MM.1S (cell line): ENCODE results near the gene DENND1A.

Experiments
- DNase-seq: peaks from one replicate; pipeline ENCODE4 v3.0.0-alpha.2; 2015
- H2AFZ ChIP-seq: fragments of 300-600 bp; sonication (generic); 2 replicates; pipeline ENCODE4 v1.6.0; 2016; ENCODE audit warnings: antibody characterized with exemption, low read length
- H3F3A ChIP-seq: fragments of 300-600 bp; sonication (generic); 2 replicates; pipeline ENCODE4 v1.6.1; 2016; ENCODE audit warnings: mild to moderate bottlenecking, antibody characterized with exemption, low read length, moderate library complexity, mixed read lengths; ENCODE audit not compliant: insufficient read depth
- H3K27ac ChIP-seq: fragments of 300-600 bp; sonication (generic); 2 replicates; pipeline ENCODE4 v1.5.1; 2016; ENCODE audit warnings: mild to moderate bottlenecking, low read length
- H3K27me3 ChIP-seq: fragments of 300-600 bp; sonication (generic); replicated peaks from 2 replicates; pipeline ENCODE4 v1.6.0; 2016; ENCODE audit warnings: low read length; ENCODE audit not compliant: insufficient read depth
- H3K36me3 ChIP-seq: fragments of 300-600 bp; sonication (generic); replicated peaks from 2 replicates; pipeline ENCODE4 v1.6.1; 2016; ENCODE audit warnings: mild to moderate bottlenecking, low read length, mixed read lengths; ENCODE audit not compliant: insufficient read depth
- H3K4me1 ChIP-seq: fragments of 300-600 bp; sonication (generic); 2 replicates; pipeline ENCODE4 v1.6.1; 2016; ENCODE audit warnings: low read length, mixed read lengths
- H3K4me2 ChIP-seq: fragments of 300-600 bp; sonication (generic); 2 replicates; pipeline ENCODE4 v1.6.0; 2016; ENCODE audit warnings: low read depth, low read length
- H3K4me3 ChIP-seq: fragments of 300-600 bp; sonication (generic); 2 replicates; pipeline ENCODE4 v1.5.1; 2016; ENCODE audit warnings: low read length, mixed read lengths
- H3K79me2 ChIP-seq: fragments of 300-600 bp; sonication (generic); 2 replicates; pipeline ENCODE4 v1.6.1; 2016; ENCODE audit warnings: mixed run types, low read length, mixed read lengths
- H3K9ac ChIP-seq: fragments of 300-600 bp; sonication (generic); 2 replicates; pipeline ENCODE4 v1.6.1; 2016; ENCODE audit warnings: low read length, mixed read lengths
- H3K9me2 ChIP-seq: fragments of 300-600 bp; sonication (generic); replicated peaks from 2 replicates; pipeline ENCODE4 v1.6.1; 2016; ENCODE audit warnings: mild to moderate bottlenecking, low read length, mixed read lengths; ENCODE audit not compliant: insufficient read depth
- H3K9me3 ChIP-seq: fragments of 300-600 bp; sonication (generic); replicated peaks from 2 replicates; pipeline ENCODE4 v1.6.1; 2016; ENCODE audit warnings: mild to moderate bottlenecking, low read length, mixed read lengths; ENCODE audit not compliant: insufficient read depth
- H4K20me1 ChIP-seq: fragments of 300-600 bp; sonication (generic); 2 replicates; pipeline ENCODE4 v1.6.1; 2016; ENCODE audit warnings: mild to moderate bottlenecking, low read length, moderate library complexity, mixed read lengths; ENCODE audit not compliant: insufficient read depth
- EZH2 ChIP-seq: fragments of 300-600 bp; sonication (generic); optimal IDR thresholded peaks from 2 replicates; pipeline ENCODE3; 2017; ENCODE audit warnings: low read depth, mild to moderate bottlenecking, antibody characterized with exemption, low read length, mixed read lengths
- EZH2phosphoT487 ChIP-seq: fragments of 300-600 bp; sonication (generic); IDR thresholded peaks from 2 replicates; pipeline ENCODE4 v1.6.1; 2018; ENCODE audit warnings: antibody characterized with exemption, low read length
- TF ChIP-seq, protein P1 (sequence below): fragments of 300-600 bp; sonication (generic); IDR thresholded peaks from 2 replicates; pipeline ENCODE4 v1.5.1; 2016; ENCODE audit warnings: antibody characterized with exemption, low read length, mixed read lengths

The DENND1A gene

DNA sequence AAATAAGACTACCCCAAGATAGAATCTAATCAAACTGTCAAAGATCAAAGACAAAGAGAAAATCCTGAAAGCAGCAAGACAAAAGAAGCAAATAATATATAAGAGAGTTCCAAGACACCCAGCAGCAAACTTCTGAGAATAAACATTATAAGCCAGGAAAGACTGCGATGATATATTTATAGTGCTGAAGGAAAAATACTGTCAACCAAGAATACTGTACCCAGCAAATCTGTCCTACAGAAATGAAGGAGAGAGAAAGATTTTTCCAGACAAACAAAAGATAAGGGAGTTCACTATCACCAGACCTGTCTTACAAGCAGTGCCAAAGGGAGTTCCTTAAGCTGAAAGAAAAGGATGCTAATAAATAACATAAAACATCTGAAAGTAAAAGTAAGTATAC lies 227.4 kb downstream of the DENND1A start:
- Histone ChIP-seq H3K9me2 (no peaks in the 10 kb centered on the region), H2AFZ (no peak overlapping the region), H3F3A (no peaks in the 10 kb centered on the region), H3K4me2 (no peak overlapping the region), H4K20me1 (no peaks in the 10 kb centered on the region; the same call in 1 of the 2 replicates), H3K4me3 (no peak overlapping the region), H3K9ac (no peak overlapping the region), H3K9me3 (no peaks in the 10 kb centered on the region), H3K27me3 (no peaks in the 10 kb centered on the region), H3K27ac (no peak overlapping the region), H3K36me3 (no peaks in the 10 kb centered on the region), H3K4me1 (peaks cover 12% of the 10 kb centered on the region), H3K79me2 (0 out of 2 replicates have a peak, but pooled peaks cover 3% of the 10 kb centered on the region)
- TF ChIP-seq EZH2: no peak
- TF ChIP-seq, protein P1, sequence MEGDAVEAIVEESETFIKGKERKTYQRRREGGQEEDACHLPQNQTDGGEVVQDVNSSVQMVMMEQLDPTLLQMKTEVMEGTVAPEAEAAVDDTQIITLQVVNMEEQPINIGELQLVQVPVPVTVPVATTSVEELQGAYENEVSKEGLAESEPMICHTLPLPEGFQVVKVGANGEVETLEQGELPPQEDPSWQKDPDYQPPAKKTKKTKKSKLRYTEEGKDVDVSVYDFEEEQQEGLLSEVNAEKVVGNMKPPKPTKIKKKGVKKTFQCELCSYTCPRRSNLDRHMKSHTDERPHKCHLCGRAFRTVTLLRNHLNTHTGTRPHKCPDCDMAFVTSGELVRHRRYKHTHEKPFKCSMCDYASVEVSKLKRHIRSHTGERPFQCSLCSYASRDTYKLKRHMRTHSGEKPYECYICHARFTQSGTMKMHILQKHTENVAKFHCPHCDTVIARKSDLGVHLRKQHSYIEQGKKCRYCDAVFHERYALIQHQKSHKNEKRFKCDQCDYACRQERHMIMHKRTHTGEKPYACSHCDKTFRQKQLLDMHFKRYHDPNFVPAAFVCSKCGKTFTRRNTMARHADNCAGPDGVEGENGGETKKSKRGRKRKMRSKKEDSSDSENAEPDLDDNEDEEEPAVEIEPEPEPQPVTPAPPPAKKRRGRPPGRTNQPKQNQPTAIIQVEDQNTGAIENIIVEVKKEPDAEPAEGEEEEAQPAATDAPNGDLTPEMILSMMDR: no peak
- no peak for TF ChIP-seq EZH2phosphoT487
- no peak for DNase-seq

DNA sequence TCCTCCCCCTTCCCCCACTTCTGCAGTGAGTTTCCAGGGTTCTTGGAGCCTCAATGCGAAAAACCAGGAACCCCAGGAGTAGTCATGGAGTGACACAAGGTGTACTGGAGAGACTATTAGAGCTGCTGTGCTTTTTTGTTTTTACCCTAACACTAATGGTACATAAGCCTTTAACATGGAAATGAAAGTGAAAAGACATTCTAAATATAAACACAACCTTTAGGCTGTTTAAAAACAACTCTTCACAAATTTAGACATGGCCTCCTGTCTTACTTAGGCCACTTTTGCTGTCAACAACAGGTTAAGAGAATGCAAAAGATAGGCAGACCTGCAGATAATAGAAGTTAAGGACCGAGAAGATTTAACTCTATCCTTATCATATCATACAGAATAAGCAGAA lies 232.2 kb downstream of the DENND1A start:
- Histone ChIP-seq H3K9me3 (no peaks in the 10 kb centered on the region), H3K9me2 (no peaks in the 10 kb centered on the region), H3F3A (no peaks in the 10 kb centered on the region), H3K27me3 (no peaks in the 10 kb centered on the region), H3K4me2 (peak overlapping the region; percentile 69), H3K79me2 (0 out of 2 replicates have a peak, but pooled peaks cover 3% of the 10 kb centered on the region), H2AFZ (peak overlapping the region; percentile 21; the same call in 1 of the 2 replicates), H3K36me3 (no peaks in the 10 kb centered on the region), H4K20me1 (no peaks in the 10 kb centered on the region), H3K9ac (no peak overlapping the region), H3K4me3 (no peak overlapping the region), H3K4me1 (peaks cover 20% of the 10 kb centered on the region), H3K27ac (peak overlapping the region; percentile 41; the same call in 1 of the 2 replicates)
- no peak for TF ChIP-seq EZH2
- TF ChIP-seq, protein P1: no peak
- DNase-seq: peak; percentile 58

DNA sequence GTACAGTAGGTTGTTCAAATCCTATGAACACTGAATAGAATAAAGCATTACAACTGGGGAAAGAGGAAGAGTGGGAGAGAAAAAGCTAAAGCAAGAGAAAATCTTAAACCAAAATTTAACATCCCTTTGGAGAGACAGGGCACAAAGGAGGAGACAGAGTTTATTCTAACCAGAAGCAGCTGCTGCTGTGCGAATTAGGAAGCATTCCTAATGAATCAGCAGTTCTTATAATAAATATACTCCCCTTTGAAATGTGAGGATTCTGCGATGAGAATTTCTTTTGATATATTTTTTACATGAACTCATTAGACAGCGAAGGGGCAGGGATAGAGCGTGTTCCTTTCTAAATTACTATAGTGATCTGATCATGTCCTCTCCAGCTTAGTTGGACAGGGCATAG lies 233.4 kb downstream of the DENND1A start:
- Histone ChIP-seq H3F3A (no peaks in the 10 kb centered on the region), H3K9me2 (no peaks in the 10 kb centered on the region), H3K9me3 (no peaks in the 10 kb centered on the region), H3K27ac (no peak overlapping the region), H4K20me1 (no peaks in the 10 kb centered on the region), H3K79me2 (0 out of 2 replicates have a peak, but pooled peaks cover 3% of the 10 kb centered on the region), H3K4me2 (no peak overlapping the region), H3K4me1 (peaks cover 20% of the 10 kb centered on the region), H3K9ac (no peak overlapping the region), H3K4me3 (no peak overlapping the region), H3K36me3 (no peaks in the 10 kb centered on the region), H3K27me3 (no peaks in the 10 kb centered on the region), H2AFZ (no peak overlapping the region)
- no peak for TF ChIP-seq EZH2phosphoT487
- TF ChIP-seq, protein P1: no peak
- TF ChIP-seq EZH2: no peak
- DNase-seq: no peak
